GM19035 (cell line): ENCODE measurements around the gene TMEM81.

Source experiments
- ATAC-seq: cut with Tn5 transposase; IDR thresholded peaks from one replicate; pipeline ENCODE4 v1.9.1; 2021; ENCODE audit not compliant: unreplicated experiment

The TMEM81 gene

DNA sequence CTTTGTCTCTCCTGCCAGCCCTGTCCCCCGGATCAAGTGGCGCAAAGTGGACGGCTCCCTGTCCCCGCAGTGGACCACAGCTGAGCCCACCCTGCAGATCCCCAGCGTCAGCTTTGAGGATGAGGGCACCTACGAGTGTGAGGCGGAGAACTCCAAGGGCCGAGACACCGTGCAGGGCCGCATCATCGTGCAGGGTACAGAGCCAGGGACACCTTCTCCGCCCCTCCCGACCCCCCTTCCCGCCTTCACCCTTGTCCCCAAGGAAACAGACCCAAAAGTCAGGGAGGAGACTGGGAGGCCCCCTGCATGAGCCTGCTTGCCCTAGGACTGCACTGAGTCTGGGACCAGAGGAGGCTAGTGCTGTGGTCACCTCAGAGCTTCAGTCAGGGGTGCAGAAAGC, 23.0 kb downstream of the TMEM81 start:
- ATAC-seq, result no peak

DNA sequence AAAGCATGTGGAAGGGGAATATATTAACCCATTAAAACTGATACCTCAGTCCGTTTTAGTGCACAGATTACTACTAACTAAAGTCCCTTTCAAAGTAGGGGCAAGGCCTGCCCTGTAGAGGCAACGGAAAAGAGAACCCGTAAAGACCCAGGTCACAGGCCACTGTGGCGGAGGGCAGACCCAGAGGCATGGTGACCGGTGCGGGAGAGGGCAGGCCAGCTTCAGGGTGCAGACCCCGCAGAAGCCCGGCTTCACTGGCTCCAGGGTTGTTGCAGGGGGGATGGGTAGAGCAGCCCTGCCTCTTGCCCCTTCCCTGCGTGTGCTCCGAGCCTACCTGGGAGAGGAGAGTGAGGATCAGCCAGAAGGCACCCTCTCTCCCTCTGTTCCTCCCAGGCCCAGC, 23.5 kb downstream of the TMEM81 start:
- no peak for ATAC-seq

DNA sequence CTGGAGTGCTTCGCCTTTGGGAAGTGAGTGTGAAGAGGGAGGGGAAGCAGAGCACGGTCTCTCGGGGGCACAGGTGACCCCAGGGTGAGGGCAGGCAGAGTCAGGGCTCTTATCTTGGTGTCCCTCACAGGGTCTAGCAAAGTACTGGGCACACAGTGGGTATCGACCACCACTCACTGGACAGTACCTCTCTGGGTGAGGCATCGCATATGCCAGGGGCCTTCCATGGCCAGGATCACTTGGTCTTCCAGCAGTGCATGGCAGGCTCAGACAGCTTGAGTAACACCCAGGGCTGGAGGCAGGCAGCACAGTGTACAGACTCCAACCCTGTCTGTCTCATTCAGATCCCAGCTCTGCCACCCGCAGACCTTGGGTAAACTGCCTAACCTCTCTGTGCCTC, 24.6 kb downstream of the TMEM81 start:
- ATAC-seq, result no peak

DNA sequence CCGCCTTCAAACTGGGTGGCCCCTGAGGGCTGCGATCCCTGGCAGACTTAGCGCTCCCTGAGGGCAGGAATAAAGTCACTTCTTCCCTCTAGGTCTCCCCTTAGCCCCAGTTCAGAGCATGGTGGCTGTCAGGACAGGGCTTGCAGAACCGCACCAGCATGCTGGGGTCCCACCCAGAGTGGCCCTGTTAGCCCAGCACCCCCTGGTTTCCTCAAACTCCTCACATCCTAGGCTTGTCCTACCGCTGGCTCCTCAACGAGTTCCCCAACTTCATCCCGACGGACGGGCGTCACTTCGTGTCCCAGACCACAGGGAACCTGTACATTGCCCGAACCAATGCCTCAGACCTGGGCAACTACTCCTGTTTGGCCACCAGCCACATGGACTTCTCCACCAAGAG, 25.4 kb downstream of the TMEM81 start:
- no peak for ATAC-seq

DNA sequence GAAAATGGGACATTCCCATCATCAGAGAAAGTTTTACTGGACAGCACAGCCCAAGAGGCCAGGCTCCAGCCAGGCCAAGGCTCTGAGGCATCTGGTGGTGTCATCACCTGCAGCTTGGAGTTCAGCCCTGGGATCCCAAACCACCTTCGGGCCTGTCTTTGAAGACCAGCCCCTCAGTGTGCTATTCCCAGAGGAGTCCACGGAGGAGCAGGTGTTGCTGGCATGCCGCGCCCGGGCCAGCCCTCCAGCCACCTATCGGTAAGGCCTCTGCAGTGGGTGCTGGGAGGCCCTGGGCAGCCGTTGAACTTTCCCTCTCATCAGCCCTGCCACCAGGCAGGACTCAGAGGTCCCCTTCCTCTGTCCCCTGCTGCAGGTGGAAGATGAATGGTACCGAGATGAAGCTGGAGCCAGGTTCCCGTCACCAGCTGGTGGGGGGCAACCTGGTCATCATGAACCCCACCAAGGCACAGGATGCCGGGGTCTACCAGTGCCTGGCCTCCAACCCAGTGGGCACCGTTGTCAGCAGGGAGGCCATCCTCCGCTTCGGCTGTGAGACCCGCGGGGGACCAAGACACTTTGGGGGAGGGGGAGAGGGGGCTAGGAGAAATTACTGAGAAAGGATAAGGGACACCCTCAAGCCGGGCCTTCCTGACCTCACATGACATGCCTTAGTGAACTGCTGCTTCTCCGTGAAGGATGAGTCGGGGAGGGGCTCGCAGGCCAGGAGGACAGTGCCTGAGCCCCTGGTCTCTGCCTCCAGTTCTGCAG, 26.3 kb downstream of the TMEM81 start:
- ATAC-seq, result no peak

DNA sequence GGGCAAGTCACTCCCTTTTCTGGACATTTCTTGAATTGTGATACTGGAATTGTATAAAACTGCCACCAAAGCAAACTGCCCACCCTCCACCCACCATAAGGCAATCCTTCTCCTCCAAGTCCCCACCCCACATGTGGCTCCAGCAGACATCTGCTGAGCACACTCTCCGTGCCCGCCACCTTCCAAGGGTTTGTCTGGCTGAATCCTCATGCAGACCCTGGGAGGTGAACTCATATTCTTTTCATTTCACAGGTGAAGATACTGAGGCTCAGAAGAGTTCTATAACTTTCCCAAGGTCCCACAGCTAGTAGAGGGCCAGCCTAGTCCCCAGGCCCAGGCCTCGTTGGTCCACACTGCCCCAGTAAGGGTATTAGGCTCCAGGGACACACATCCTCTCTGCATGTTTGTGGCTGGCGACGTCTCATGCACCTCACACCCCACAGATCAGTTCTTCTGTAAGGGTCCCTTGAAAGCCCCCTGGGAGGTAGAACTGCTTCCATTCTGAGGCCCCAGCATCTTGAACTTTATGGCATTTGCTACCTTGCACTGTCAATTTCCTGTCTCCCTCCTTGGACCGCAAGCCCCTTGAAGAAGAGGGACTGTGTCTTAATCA, 27.2 kb downstream of the TMEM81 start:
- ATAC-seq, result no peak

DNA sequence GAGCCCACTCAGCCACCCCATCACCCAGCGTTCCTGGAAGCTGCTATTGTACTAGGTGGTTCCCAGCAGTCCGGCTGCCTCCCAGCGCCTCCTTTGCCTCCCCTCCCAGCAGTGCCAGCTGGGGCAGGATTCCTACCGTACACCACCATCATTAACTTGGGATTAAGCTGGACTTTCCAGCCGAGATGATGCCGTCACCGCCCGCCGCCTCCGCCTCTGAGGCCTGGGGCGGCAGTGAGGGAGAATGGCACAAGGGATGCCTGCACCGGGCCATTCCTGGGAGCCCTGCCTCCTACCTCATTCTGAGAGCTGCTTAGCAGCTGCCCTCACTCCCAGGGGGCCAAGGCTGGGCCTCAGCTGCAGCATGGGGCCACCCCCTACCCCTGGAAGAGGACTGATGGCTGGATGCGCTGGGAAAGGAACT, 28.1 kb downstream of the TMEM81 start:
- ATAC-seq, result no peak

DNA sequence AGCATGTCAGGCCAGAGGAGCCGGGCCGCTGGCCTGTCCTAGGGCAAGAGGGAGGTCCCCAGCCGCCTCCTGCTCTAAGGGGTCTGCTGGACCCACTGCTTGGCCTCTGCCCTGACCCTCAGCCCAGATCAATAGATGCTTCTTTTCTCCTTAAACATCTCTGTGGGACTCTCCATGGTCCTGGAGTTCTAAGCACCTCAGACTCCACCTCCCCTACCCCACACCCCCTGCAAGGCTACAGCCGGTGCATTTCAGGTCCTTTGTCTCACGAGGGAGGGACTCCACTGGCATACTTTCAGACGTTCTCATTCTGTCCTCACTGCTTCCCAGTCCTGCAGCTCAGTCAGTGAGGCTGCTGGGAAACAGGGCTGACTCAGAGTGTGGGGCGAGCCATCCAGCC, 30.2 kb downstream of the TMEM81 start:
- ATAC-seq, result no peak

DNA sequence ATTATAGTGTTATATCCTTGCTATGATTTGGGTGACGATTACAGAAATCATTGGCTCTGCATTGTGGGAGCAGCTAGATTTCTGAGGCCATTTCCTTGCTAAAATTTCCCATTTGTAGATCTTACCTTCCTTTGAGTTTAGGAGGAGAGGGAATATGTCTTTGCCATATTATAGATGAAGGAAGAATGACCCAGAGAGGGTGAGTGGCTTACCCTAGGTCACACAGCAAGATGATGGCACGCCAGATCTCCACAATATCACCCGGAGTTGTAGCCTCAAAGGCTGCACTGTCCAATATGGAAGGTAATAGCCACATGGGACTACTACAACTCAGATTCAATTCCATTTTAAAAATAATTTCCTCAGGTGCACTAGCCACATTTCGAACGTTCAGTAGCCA, 31.0 kb downstream of the TMEM81 start:
- no peak for ATAC-seq

DNA sequence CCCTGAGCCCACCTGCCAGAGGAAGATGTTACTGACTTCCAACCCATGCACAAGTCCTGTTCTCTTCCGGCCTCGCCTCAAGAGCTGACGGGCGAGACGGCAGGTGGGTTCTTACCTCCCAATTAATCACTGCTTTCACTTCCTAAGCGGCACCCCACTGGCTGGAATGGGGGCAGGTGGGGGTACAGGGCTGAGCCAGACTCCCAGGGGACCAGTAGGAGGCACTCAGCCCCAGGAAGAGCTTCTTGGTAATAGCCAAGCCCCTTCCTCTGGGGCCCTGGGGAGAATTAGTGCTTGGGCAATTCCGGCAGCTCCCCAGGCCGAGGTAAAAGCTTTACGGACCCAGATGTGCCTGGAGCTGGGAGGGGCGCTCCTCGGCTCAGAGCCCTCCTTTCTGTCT, 31.6 kb downstream of the TMEM81 start:
- ATAC-seq, result no peak

DNA sequence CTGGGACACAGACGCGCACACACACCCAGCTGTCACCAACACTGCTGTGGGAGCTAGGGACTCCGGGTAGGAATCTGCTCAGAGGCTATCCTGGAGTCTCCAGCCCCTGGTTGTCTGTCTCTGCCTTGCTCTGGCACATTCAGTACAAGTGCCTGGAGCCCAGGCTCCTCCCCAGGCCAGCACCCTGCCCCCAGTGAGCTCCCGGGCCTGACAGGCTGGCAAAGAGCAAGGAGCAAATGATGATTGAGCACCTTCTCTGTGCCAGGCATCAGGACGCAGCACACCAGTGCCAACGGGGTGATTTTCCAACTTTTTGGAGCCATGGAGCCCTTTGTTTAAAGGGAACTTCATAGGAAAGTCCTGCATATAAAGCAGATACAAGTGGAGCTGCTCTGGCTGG, 34.8 kb downstream of the TMEM81 start:
- ATAC-seq, result no peak

DNA sequence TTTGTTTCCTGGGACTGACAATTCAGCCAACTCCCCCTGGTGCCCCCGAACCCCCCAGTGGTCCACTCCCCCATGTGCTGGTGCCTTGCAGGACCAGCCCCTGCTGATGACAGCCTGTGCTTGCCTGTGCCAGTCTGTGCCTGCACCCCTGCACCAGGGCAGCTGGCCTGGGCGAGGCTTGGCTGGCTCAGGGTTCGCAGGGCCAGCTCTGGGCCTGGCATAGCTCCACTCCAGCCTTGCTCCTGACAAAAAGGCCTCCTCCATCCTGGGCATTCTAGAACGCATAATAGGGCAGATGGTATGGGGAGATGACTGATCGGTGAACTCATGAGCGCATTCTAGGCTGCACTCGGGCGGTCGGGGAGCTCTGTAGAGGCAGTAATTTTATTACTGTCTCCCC, 35.9 kb downstream of the TMEM81 start:
- no peak for ATAC-seq

DNA sequence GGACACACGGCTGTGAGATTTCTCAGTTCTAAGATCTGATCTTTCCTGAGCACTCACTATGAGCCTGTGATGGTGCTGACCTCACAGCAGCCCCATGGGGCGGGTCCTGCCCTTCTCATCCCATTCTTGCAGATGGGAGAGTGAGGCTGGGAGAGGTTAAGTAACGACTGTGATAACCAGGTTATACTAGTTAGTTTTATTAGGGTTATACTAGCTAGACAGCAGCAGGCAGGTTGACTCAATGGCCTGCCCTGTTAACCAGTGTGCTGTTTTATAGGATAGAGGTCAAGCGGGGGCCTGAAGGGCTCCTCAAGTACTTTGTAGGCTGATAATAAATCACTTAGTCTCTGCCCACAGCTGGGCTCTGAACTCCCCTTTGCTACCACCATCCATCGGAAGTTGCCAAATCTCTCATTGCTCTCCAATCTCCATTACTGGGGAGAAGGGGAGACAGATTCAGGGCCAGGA, 36.5 kb downstream of the TMEM81 start:
- no peak for ATAC-seq

DNA sequence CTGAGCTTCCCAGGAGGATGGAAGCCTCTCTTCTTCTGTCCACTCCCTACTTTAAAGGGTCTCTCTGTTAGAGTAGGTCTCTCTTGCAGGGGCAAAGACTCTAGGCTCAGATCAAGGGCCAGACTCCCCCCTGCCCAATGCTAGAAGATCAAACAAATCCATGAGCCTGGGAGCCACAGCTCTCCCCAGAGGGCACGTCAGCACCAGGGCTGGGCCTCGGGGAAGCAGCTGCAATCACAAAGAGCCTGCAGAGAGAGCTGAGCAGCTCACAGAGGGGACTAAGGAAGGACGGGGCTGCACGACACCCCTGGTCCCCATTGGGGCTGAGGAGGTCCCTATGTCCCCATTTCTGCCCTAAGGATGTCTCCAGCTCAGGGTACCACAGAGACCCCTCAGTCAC, 37.4 kb downstream of the TMEM81 start:
- no peak for ATAC-seq

DNA sequence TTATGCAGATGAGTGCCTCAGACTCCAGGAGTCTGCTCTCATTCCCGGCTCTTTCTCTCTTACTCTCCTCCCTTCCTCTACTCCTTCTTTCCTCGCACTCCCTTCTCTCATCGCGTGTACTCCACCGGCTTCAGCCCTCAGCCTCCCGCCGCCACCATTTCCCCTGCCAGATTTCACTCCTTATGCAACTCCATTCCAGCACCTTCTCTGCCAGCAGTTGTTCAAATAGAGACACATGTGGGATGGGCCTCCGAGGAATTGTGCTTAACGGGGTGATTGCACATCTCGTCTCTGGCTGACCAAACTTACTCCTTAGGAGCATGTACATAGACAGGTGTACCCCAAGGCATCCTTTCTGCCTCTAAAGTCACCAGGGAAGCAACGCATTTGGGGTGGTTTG, 39.1 kb downstream of the TMEM81 start:
- ATAC-seq, result no peak

DNA sequence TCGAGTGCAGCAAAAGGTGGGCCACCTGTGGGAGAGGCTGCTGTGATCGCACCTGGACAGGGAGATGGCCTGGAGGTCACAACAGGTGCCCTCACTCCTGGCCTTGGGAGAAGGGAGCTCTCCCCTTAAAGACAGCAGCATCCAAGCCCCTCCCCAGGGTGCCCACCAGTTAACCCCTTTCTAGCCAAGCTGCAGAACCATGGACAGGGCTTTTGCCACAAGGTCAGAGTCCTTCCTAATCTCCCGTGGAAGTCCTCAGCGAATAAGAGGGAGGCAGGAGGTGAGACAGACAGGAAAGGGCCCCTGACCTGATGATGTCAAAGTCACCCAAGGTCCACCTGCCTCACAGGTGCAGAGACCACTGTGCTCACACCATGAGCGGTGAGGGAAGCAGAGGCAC, 39.5 kb downstream of the TMEM81 start:
- ATAC-seq, result no peak

DNA sequence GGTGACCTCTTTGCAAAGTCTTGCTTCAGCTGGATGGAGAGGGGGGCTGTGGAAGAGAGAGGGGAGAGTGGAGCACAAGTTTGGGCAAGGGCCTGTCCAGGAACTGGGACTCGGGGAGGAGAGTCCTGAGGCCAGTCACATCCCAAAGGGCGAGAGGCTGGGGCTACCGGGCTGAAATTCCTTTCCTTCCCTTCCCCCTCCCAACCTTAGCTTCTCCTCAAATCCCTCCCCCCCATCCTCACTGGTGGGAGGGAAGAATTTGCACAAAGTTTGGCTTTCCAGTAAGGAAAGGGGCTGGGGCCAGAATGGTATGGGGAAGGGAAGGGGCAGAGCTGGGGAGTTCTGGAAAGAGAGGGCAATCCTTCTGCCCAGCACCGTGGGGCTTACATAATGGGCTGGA, 40.4 kb downstream of the TMEM81 start:
- ATAC-seq, result no peak

DNA sequence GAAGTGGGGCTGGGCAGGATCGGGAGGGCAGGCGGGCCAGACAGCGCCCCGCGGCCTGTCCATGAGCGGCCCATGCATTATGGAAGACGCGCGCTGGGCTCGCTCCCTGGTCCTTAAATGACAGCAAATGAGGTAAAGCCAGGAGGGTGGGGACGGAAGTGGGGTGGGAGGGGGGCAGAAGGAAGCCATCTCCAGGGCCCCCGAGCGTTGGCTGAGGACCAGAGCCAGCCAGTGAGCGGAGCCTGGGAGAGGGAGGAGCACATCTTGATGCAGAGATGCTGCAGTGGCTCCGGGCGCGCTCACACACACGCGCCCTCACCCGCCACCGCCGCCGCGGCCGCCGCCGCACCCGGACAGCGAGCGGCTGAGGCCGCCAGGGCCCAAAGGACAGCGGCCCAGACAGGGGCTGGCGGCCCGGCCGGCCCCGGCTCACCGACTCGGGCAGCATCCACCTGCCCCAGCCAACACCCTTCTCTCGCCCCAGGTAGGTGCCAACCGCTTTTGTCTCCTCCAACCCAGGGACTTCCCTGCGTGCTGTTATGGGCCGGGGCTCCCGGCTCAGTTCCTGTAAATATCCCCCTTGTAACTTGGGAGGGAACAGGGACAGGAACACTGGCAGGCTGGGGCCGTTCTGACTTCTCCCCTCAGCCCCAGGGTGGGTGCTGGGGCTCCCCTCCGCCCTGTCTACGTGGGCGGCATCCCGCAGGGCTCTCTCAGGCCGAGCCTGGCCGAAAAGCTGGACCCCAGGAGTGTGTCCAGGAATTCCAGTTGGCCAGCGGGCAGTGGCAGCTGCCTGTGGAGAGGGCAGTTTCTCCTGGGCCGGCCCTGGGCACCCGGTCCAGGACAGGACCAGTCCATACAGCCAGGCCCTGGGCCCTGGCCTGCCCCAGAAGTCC, 41.1 kb downstream of the TMEM81 start, which contains the start of gene CNTN2:
TSS of gene CNTN2 (plus strand) at position 302 of the 896 bp plus-strand sequence. CDS start 9,974 bp downstream, outside the sequence.
- ATAC-seq, result no peak

DNA sequence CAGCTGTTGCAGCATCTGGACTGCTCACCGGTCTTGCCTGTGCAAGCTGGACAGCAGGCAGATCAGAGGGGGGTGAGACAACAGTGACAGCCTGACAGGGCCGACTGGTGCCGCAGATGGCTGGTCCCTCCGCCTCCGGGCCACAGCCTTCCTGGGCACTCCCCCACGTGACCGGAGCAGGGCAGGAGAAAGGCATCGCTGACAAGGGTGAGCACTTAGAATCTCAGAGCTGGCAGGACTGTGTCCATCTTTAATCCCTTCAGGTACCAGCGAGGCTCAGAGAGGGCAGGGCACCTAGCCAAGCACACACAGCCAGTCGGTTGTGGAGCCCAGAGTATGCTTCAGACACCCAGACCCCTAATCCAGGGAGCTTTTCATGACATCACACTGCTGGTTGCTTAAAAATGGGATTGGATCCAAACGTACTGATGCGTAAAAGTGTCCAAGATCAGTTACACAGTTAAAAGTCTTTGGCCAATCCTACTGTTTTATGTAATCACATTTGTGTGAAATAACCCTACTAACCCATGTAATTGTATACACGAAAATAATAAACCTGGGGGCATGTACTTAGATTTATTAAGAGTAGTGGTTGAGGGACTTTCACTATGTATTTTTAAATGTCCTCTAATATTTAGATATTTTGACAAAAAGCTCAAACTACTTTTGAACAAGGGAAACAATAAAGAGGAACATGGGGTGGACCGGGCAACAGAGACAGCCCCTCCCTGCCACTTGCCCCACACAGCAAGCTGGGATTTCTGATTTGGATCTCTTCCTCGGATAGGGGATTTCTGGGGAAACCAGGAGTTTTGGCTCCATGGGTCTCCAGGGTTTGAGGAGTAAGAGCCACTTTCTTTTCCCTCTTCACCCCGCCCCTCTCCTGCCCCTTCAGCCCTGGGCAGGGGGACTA, 42.0 kb downstream of the TMEM81 start:
- no peak for ATAC-seq

DNA sequence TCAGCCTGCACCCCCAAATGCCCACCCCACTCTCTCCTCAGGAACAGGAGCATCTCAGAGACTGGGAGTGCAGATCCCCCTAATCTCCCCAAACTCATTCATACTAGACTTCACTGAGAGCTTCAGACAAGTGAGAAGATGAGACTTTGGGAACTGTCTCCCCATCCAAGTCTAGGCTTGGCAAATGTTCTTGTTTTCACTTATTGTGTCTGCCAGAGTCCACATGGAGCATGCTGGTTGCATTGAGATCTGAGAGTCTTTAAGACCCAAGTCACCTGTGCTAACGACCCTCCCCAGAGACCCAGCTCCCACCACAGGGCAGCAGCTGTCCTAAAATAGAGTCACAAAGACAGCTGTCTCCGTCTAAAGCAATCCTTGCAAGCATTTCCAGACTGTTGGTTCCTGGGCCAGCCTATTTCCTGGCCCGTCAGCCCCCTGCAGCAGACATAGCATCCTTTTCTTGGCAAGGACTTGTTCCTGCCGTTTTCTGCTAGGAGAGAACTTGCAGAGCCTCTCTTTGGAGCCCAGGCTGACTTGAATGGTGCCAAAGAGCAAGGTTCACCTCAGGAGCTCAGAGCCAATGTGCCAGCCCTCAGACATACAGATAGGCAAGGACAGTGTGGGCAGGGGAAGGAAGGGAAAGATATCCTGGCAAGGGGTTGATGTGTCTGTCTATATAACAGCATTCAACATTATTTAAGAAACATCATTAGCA, 43.1 kb downstream of the TMEM81 start:
- ATAC-seq, result no peak
